Activated CD8-positive, alpha-beta T cell treated with anti-CD3 and anti-CD28 coated beads, Interleukin-2, amount 10 ng/mL, durations not matched to agents 7 days and 5 days (primary cell): ENCODE measurements around the gene CGREF1. TPM values are rescaled to one million over a fixed set of nuclear protein-coding genes. Genes with fewer than 3 reads are reported as not detected.

Source experiments
- ATAC-seq: fragments of 150-1000 bp; cut with Tn5 transposase; one replicate; pipeline ENCODE4 v1.10.0; 2021; ENCODE audit warnings: moderate library complexity
- CTCF ChIA-PET: fragments of 350-600 bp; sonication (Branson Sonifier 250); formaldehyde crosslinking; loops from one replicate; lab custom pipeline; 2021; ENCODE audit warnings: antibody characterized with exemption; lab: Charles Lee
- POLR2A ChIA-PET: fragments of 350-600 bp; sonication (Branson Sonifier 250); formaldehyde crosslinking; loops from one replicate; lab custom pipeline; 2021; ENCODE audit warnings: antibody characterized with exemption; lab: Charles Lee
- DNase-seq: peaks from one replicate; pipeline ENCODE4 v3.0.0-alpha.2; 2020
- H3K27ac Mint-ChIP-seq: one replicate; pipeline ENCODE4 v1.8.0; 2021; ENCODE audit warnings: mild to moderate bottlenecking, mixed read lengths
- H3K27me3 Mint-ChIP-seq: one replicate; pipeline ENCODE4 v1.8.0; 2021; ENCODE audit warnings: low read depth, mixed read lengths
- H3K36me3 Mint-ChIP-seq: one replicate; pipeline ENCODE4 v1.8.0; 2021; ENCODE audit warnings: low read depth, mixed read lengths
- H3K4me1 Mint-ChIP-seq: one replicate; pipeline ENCODE4 v1.8.0; 2021; ENCODE audit warnings: low read depth, mixed read lengths
- H3K4me3 Mint-ChIP-seq: one replicate; pipeline ENCODE4 v1.8.0; 2021; ENCODE audit warnings: mild to moderate bottlenecking, mixed read lengths
- H3K9me3 Mint-ChIP-seq: one replicate; pipeline ENCODE4 v1.8.0; 2022; ENCODE audit warnings: mixed read lengths; ENCODE audit not compliant: insufficient read depth
- total RNA-seq, 2 experiments: library from RNA; stranded (reverse); gene quantifications; one replicate each; pipeline ENCODE4 v1.2.3, GENCODE V29; 2021

The CGREF1 gene
- total RNA-seq, 2 experiments from 2014 or later: 0.61 to 0.94 TPM

DNA sequence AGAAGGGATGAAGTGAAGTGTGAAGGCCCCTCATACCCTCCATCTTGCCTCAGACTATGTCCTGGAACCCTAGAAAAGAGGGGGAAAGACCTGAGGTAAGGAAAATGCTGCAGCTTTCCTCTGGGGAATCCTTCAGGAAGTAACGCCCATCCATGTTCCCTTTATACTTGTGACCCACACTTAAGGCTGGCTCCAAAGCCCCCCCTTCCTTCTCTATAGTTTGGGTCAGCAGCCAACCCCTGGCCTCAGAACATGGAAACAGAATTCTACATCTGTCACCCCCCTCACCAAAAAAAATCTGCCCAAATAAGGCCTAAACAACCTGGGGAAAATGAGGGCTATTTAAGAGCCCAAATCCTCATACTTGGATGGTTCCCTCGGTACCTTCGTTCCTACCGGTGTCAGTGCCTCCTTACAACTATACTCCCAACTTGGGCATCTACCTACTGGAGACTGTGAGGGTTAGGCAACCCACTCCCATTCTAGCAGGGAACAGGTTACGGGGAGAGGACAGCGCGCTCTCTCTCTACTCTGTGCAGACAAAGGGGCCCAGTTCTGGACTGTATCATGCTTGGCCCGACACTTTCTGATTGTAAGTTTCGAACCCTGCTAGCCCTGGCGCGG, 48.2 kb downstream of the CGREF1 start:
- no peak for DNase-seq
- Mint-ChIP-seq H3K4me1 (peaks cover 76% of the 10 kb centered on the region), H3K27me3 (no peaks in the 10 kb centered on the region), H3K36me3 (peaks cover 38% of the 10 kb centered on the region), H3K27ac (peak overlapping the region; percentile 95), H3K9me3 (no peaks in the 10 kb centered on the region), H3K4me3 (peak overlapping the region; percentile 99)
- no peak for ATAC-seq
- CTCF ChIA-PET: interaction anchor here (1.2 to 3.7 kb wide), 10 partner anchors 11 to 109 kb away, joined by 3 to 28 read pairs (median 8); partner anchors contain the start of genes AGBL5 and TMEM214
- POLR2A ChIA-PET: interaction anchor here (0.6 to 11.6 kb wide), 9 partner anchors 8 to 593 kb away, joined by 3 to 128 read pairs (median 8); partner anchors contain the start of genes AGBL5, SLC4A1AP and SUPT7L

GRCh38 chr2:27069961-27070618, 48.8 kb downstream of the CGREF1 start:
- peaks cover 45% of the 10 kb centered on the region for H3K36me3 Mint-ChIP-seq
- DNase-seq (no peak), ATAC-seq (no peak)
- no peaks in the 10 kb centered on the region for H3K27me3 Mint-ChIP-seq
- peak overlapping the region; percentile 99 for H3K4me3 Mint-ChIP-seq
- ChIA-PET CTCF (interaction anchor here (1.1 to 3.7 kb wide), 4 partner anchors 10 to 109 kb away, joined by 3 to 28 read pairs (median 6); partner anchors contain the start of gene TMEM214), POLR2A (interaction anchor here (3.5 to 11.6 kb wide), 3 partner anchors 10 to 17 kb away, joined by 12 to 128 read pairs (median 23); partner anchors contain the start of gene AGBL5)
- peak overlapping the region; percentile 95 for H3K27ac Mint-ChIP-seq
- no peaks in the 10 kb centered on the region for H3K9me3 Mint-ChIP-seq
- peaks cover 70% of the 10 kb centered on the region for H3K4me1 Mint-ChIP-seq

DNA sequence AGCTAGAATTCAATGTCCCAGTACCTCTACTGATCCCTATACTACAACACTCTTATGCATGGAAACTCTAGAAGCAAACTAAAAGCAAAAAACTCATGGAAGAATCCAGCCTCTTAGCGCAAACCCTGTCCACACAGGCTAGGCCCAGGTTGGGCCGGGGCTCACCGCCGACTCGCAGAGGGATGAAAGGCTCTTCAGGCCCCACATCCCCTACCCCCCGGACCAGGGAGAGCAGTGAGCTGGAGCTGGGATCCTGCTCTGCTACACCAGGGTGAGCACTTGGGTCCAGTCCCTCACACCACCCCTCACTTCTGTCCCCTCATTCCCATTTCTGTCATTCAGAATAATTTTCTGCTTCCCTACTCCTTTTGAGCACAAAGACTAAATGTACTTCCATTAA, 49.5 kb downstream of the CGREF1 start:
- Mint-ChIP-seq H3K4me3 (peak overlapping the region; percentile 99), H3K27ac (peak overlapping the region; percentile 66), H3K36me3 (peaks cover 48% of the 10 kb centered on the region), H3K27me3 (no peaks in the 10 kb centered on the region), H3K9me3 (no peaks in the 10 kb centered on the region), H3K4me1 (peaks cover 63% of the 10 kb centered on the region)
- ChIA-PET CTCF (interaction anchor here (1.1 kb wide), 1 partner anchor 108 kb away, joined by 3 read pairs; no protein-coding TSS in a partner anchor), POLR2A (interaction anchor here (4.2 to 11.6 kb wide), 2 partner anchors 10 to 16 kb away, joined by 23 to 128 read pairs; partner anchors contain the start of gene AGBL5)
- DNase-seq (no peak), ATAC-seq (no peak)

DNA sequence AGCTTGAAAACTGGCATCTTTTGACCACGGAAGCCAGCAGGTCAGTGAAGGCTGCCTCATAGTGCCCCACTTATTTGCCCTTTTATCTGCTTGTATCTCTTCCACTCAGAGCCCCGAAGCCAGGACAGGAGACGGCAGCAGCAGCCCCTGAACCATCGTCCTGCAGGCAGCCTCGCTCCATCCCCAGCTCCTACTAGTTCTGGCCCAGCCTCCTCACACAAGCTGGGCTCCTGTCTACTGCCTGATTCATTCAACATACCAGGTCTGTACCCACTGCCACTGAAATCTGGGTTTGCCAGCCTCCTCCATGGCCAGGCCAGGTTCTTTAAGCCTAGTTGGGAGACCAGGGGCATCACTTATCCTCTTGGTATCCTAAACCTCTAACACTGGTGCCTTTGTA, 51.5 kb downstream of the CGREF1 start:
- POLR2A ChIA-PET: interaction anchor here (0.6 to 11.6 kb wide), 3 partner anchors 14 to 105 kb away, joined by 3 to 128 read pairs (median 4); partner anchors contain the start of gene AGBL5

GRCh38 chr2:27065128-27065527, 53.8 kb downstream of the CGREF1 start:
- ATAC-seq: no peak
- no peaks in the 10 kb centered on the region for H3K9me3 Mint-ChIP-seq
- POLR2A ChIA-PET: interaction anchor here (11.6 kb wide), 1 partner anchor 12 kb away, joined by 128 read pairs; the partner anchor contains the start of gene AGBL5
- H3K4me3 Mint-ChIP-seq: no peak overlapping the region
- no peaks in the 10 kb centered on the region for H3K27me3 Mint-ChIP-seq
- H3K36me3 Mint-ChIP-seq: peaks cover 62% of the 10 kb centered on the region
- no peak for DNase-seq
- no peak overlapping the region for H3K27ac Mint-ChIP-seq
- peaks cover 30% of the 10 kb centered on the region for H3K4me1 Mint-ChIP-seq
- CTCF ChIA-PET: interaction anchor here (1.4 kb wide), 1 partner anchor 104 kb away, joined by 3 read pairs; no protein-coding TSS in a partner anchor

More for the DNA sequence above, 51.5 kb downstream of the CGREF1 start:
- H3K4me3 Mint-ChIP-seq: no peak overlapping the region
- CTCF ChIA-PET: interaction anchor here (0.8 to 1.1 kb wide), 2 partner anchors 20 to 221 kb away, joined by 3 to 4 read pairs; no protein-coding TSS in a partner anchor
- no peak for DNase-seq
- ATAC-seq: no peak
- no peaks in the 10 kb centered on the region for H3K9me3 Mint-ChIP-seq
- H3K36me3 Mint-ChIP-seq: peaks cover 63% of the 10 kb centered on the region
- no peak overlapping the region for H3K27ac Mint-ChIP-seq
- H3K4me1 Mint-ChIP-seq: peaks cover 44% of the 10 kb centered on the region
- H3K27me3 Mint-ChIP-seq: no peaks in the 10 kb centered on the region

GRCh38 chr2:27060323-27060722, 58.6 kb downstream of the CGREF1 start:
- Mint-ChIP-seq H3K9me3 (no peaks in the 10 kb centered on the region), H3K27ac (no peak overlapping the region), H3K4me3 (no peak overlapping the region), H3K27me3 (no peaks in the 10 kb centered on the region), H3K36me3 (peaks cover 44% of the 10 kb centered on the region), H3K4me1 (no peaks in the 10 kb centered on the region)
- DNase-seq (no peak), ATAC-seq (no peak)
- ChIA-PET CTCF (interaction anchor here (2.1 kb wide), 1 partner anchor 11 kb away, joined by 8 read pairs; the partner anchor contains the start of gene OST4), POLR2A (interaction anchor here (3.3 to 3.4 kb wide), 2 partner anchors 9 to 10 kb away, joined by 9 to 23 read pairs; partner anchors contain the start of genes AGBL5 and OST4)

- H3K27ac Mint-ChIP-seq: no peak overlapping the region
- ATAC-seq: no peak
- no peaks in the 10 kb centered on the region for H3K9me3 Mint-ChIP-seq
- POLR2A ChIA-PET: interaction anchor here (3.3 to 3.4 kb wide), 2 partner anchors 8 to 11 kb away, joined by 9 to 23 read pairs; partner anchors contain the start of genes AGBL5 and OST4
- DNase-seq: no peak
- H3K4me3 Mint-ChIP-seq: no peak overlapping the region
- H3K4me1 Mint-ChIP-seq: no peaks in the 10 kb centered on the region
- no peaks in the 10 kb centered on the region for H3K27me3 Mint-ChIP-seq
- peaks cover 40% of the 10 kb centered on the region for H3K36me3 Mint-ChIP-seq
- CTCF ChIA-PET: interaction anchor here (2.1 kb wide), 1 partner anchor 12 kb away, joined by 8 read pairs; the partner anchor contains the start of gene OST4
Measured at GRCh38 chr2:27059141-27059820, 59.6 kb downstream of the CGREF1 start.

DNA sequence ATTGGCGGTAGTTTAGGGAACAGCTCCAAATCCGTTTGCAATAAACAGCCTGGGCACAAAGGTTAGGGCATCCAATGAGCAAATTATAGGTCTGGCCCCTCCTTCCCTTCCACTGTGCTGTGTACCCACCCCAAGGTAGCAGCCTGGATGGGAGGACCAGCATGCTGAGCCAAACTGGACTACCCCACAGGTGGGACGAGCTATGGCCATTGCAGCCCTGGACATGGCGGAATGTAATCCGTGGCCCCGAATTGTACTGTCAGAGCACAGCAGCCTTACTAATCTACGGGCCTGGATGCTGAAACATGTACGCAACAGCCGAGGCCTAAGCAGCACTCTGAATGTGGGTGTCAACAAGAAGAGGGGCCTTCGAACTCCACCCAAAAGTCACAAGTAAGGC, 60.7 kb downstream of the CGREF1 start:
- ATAC-seq: no peak
- ChIA-PET CTCF (interaction anchor here (0.8 kb wide), 1 partner anchor 14 kb away, joined by 5 read pairs; the partner anchor contains the start of gene OST4), POLR2A (interaction anchor here (0.8 to 9.3 kb wide), 3 partner anchors 11 to 23 kb away, joined by 3 to 128 read pairs (median 23); partner anchors contain the start of gene OST4)
- peaks cover 37% of the 10 kb centered on the region for H3K36me3 Mint-ChIP-seq
- no peak for DNase-seq
- H3K9me3 Mint-ChIP-seq: no peaks in the 10 kb centered on the region
- H3K4me3 Mint-ChIP-seq: no peak overlapping the region
- no peaks in the 10 kb centered on the region for H3K4me1 Mint-ChIP-seq
- H3K27ac Mint-ChIP-seq: no peak overlapping the region
- no peaks in the 10 kb centered on the region for H3K27me3 Mint-ChIP-seq

DNA sequence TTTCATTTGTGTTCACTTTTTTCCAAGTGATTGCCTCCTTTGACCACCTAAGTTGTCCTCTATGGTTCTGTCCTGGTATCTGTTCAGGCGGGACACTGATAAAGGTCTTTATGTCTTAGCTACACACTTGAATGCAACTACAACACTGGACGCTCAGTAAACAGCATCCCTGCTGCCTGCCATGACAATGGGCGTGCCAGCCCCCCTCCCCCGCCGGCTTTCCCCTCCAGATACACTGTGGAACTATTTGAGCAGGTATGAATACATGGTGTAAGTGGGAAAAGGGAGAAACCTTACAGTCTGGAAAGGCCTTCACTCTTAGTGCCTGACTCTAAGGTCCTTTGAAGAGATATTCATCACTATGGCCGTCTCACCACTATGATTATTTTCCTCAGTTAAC, 61.7 kb downstream of the CGREF1 start:
- peaks cover 31% of the 10 kb centered on the region for H3K36me3 Mint-ChIP-seq
- no peak for DNase-seq
- POLR2A ChIA-PET: interaction anchor here (9.3 kb wide), 1 partner anchor 12 kb away, joined by 128 read pairs; the partner anchor contains the start of gene OST4
- no peak overlapping the region for H3K27ac Mint-ChIP-seq
- H3K4me3 Mint-ChIP-seq: no peak overlapping the region
- CTCF ChIA-PET: interaction anchor here (1.6 kb wide), 1 partner anchor 222 kb away, joined by 3 read pairs; no protein-coding TSS in a partner anchor
- H3K9me3 Mint-ChIP-seq: no peaks in the 10 kb centered on the region
- H3K27me3 Mint-ChIP-seq: no peaks in the 10 kb centered on the region
- no peak for ATAC-seq
- peaks cover 8% of the 10 kb centered on the region for H3K4me1 Mint-ChIP-seq

- H3K9me3 Mint-ChIP-seq: no peaks in the 10 kb centered on the region
- ChIA-PET CTCF (interaction anchor here (1.5 kb wide), 1 partner anchor 27 kb away, joined by 3 read pairs; no protein-coding TSS in a partner anchor), POLR2A (interaction anchor here (1.1 to 9.3 kb wide), 2 partner anchors 14 to 27 kb away, joined by 3 to 128 read pairs; partner anchors contain the start of gene OST4)
- no peak overlapping the region for H3K4me3 Mint-ChIP-seq
- peaks cover 5% of the 10 kb centered on the region for H3K27me3 Mint-ChIP-seq
- DNase-seq (no peak), ATAC-seq (no peak)
- peaks cover 32% of the 10 kb centered on the region for H3K36me3 Mint-ChIP-seq
- peaks cover 11% of the 10 kb centered on the region for H3K4me1 Mint-ChIP-seq
- H3K27ac Mint-ChIP-seq: no peak overlapping the region
Measured at GRCh38 chr2:27054721-27055120, 64.2 kb downstream of the CGREF1 start.
